ENCODE data around the gene UBE2I.
"Not testable (repeated sequence)": the region's sequence is repeated elsewhere in the genome, so short reads cannot be mapped to it uniquely, and the experiment has no call there.

The UBE2I gene

DNA sequence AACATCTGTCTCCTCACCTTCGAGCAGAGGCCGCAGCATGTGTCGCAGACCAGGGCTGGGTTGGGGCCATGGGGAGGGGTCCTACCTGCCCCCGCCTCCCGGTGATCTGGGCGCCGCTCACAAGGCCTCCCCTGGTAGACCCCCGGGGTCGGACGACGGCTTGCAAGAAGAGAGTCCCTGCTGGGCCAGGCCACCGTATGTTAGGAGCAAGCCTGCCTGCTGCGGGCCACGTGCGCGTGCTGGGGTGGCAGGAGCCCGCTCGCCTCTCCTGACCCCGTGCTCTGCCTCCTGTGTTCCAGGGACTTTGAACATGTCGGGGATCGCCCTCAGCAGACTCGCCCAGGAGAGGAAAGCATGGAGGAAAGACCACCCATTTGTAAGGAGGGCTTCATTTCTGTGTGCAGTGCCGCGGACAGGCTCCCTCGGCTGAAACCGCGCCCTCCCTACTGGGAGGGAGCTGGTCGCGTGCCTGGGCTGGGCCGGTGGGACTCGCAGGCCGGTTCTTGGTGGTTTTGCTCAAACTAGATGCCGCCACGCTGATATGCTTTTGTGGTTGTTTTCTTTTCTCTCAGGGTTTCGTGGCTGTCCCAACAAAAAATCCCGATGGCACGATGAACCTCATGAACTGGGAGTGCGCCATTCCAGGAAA lies 4.4 kb downstream of the UBE2I start:
- DNase-seq (ENCODE audit: low read depth in 2 of 2) = no peak

DNA sequence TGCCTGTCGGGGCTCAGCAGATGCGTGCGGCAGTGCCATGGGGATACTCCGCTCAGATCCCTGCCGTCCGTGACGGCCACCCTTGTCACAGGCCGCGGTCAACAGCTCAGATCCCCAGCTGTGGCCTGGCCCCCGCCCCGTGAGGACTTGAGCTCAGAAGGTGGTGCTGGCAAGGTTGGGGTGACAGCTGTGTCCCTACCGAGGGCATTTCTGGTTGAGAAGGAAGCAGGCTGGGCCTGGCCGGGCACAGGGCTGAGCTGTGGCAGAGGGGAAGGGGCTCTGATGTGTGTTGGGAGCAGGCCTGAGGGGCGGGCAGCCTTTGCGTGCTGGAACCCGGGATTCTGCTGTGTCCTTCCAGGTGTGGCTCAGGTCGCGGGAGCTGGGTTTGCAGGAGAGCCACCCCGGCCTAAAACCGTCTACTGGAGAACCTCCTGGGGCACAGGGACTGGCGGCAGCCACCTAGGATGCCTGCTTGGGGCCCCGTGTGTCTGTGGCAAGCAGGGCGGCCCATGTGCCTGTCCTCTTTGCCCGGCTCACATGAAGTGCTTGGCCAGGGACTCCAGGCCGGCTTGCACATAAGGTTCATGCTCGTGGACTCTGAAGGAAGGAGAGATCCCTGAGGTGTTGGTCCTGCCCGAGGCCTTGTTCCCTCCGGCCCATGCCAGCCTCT lies 5.1 kb downstream of the UBE2I start:
- DNase-seq (ENCODE audit: low read depth in 2 of 2) = no peak

DNA sequence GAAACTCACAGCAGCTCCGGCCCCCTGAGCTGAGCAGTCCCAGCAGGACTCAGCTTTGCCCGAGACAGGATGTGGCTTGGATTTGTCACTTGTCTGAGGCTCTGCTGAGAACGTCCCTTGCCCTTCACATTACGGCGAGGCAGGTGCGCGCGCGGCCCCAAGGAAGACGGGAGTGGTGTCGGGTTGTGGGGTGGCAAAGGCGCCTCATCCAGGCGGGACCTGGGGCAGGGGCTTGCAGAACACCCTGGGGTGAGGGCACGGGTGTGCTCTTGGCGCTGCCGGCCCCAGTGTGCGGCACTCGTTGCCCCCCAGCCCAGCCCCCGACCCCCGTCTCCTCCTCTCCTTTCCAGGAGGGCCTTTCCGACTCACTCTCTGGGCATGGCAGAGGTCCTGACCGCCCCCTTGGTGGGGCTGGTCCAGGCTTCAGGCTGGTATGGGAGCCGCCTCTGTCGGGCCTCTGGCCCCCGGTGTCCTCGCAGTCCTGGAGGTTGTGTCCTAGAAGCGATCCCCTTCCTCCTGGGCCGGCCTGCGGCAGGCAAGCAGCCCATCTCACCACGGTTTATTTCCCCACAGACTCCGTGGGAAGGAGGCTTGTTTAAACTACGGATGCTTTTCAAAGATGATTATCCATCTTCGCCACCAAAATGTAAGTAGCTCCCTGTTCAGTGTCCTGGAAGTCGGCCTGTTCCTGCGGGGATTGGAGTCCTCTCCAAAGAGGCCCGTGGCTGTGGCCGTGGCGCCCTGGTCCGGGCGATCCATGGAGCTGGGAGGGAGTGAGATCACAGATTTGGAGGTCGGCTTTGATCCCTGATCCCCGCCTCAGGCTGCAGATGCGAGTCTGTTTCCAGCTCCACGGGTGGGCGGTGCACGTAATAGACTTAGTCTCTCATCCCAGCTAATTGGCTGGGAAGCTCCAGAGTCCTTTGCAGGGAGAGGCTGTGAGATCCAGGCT lies 5.9 kb downstream of the UBE2I start:
- DNase-seq (ENCODE audit: low read depth in 2 of 2) = no peak

DNA sequence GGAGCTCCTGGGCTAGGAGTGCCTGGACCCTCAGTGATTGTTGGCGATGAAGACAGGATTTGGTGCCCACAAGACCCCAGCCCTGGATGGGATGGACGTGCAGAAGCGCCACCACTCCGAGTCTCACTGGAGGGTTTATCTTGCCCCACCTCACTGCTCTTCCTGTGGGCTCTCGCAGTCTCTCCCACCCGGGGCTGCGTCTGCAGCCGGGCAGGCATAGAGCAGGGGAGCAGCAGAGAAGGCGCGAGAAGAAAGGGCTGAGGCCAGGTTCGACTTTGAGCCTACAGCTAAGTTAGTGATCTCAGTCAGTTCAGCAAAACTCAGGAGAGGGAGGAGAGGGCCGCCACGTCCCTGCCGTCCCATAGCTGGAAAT lies 6.6 kb downstream of the UBE2I start:
- no peak for DNase-seq (ENCODE audit: low read depth in 2 of 2)

- DNase-seq (ENCODE audit: low read depth in 2 of 2) = no peak
These were observed 8.2 kb downstream of the UBE2I start for GRCh38 chr16:1317479-1318267.

- DNase-seq (ENCODE audit: low read depth in 2 of 2) = no peak
These were observed 8.8 kb downstream of the UBE2I start for GRCh38 chr16:1318268-1318545.

- no peak for DNase-seq (ENCODE audit: low read depth in 2 of 2)
These were observed 9.6 kb downstream of the UBE2I start for GRCh38 chr16:1319041-1319440.

GRCh38 chr16:1320097-1320496 lies 10.7 kb downstream of the UBE2I start:
- DNase-seq (ENCODE audit: low read depth in 2 of 2) = no peak

DNA sequence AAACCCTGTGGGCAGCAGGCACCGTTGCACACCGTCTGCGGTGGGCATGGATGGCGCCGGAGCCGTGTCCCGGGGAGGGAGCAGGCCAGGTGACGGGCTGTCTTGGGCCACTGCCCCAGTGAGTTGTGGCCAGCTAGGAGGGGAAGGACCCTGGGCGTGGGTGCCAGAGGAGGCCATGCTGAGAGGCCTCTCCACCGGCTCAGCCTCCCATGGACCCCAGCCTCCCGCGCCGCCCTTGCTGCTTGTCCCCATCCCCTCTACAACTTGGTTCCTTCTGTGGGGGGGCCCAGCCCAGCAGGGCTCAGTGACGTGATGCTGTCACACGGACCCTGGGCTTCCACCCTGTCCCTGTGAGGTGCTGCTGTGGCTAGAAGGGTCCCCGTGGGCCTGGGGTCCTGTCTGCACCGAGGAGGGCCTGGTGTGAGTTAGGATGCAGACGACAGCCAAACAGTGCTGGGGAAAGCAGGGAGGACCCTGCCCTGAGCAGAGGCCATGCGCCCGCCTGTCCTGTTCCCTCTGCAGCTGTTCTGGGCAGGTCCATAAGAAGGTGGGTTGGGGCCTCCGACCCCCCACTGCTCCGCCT lies 11.3 kb downstream of the UBE2I start:
- DNase-seq (ENCODE audit: low read depth in 2 of 2) = no peak

DNA sequence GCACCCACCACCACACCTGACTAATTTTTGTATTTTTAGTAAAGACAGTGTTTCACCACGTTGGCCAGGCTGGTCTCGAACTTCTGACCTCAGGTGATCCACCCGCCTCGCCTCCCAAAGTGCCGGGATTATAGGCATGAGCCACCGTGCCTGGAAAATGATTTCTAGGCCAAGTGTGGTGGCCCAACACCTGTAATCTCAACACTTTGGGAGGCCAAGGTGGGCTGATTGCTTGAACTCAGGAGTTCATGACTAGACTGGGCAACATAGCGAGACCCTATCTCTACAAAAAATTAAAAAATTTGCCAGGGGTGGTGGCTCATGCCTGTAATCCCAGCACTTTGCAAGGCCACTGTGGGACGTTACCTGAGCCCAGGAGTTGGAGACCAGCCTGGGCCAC lies 13.0 kb downstream of the UBE2I start:
- DNase-seq (ENCODE audit: low read depth in 2 of 2) = no peak

GRCh38 chr16:1323296-1324239 lies 14.1 kb downstream of the UBE2I start:
- no peak for DNase-seq (ENCODE audit: low read depth in 2 of 2)

DNA sequence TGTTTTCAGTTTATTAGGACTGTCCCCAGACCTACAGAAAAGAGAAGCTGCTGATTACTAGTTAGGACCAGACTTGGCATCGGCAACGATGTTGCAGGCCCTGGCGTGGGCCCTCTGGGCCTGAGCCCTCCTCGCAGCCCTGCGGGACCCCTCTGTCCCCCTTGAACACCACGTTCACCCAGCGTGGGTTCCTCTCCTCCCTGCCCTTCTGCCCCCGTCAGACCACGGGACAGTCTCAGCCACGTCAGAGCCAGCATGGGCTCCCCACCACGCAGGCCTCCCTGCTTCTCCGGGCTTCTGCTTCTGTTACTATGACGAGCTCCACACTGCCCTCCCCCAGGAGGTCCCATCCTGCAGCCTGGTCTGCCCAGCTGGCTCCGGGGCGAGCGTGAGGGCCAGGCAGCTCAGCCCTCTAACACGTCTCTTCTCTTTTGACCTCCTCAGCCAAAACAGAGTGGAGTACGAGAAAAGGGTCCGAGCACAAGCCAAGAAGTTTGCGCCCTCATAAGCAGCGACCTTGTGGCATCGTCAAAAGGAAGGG lies 14.9 kb downstream of the UBE2I start:
- DNase-seq (ENCODE audit: low read depth in 2 of 2) = no peak

GRCh38 chr16:1325261-1325660 lies 15.8 kb downstream of the UBE2I start:
- no peak for DNase-seq (ENCODE audit: low read depth in 2 of 2)

GRCh38 chr16:1325673-1326371 lies 16.4 kb downstream of the UBE2I start:
- no peak for DNase-seq (ENCODE audit: low read depth in 2 of 2)

DNA sequence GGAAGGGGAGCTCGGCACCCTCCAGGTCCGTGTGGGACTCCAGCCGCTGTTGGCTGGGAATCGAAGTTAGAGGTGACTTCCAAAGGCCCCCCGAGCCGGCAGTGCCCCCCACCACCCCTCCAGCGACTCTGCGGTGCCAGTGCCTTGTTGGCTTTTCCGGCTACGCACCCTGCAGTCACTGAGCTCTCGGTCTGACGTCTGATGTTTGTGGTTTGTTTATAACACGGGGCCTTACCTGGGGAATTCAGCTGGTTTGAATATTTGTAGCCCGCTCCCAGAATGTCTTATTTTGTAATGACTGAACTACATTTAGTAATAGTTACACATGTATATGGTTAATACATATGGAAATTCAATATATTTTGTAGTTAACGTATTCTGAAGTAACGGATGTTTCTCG lies 17.0 kb downstream of the UBE2I start:
- no peak for DNase-seq (ENCODE audit: low read depth in 2 of 2)

- no peak for DNase-seq (ENCODE audit: low read depth in 2 of 2)
These were observed 17.6 kb downstream of the UBE2I start for GRCh38 chr16:1326946-1327618.

- DNase-seq (ENCODE audit: low read depth in 2 of 2) = no peak
These were observed 18.1 kb downstream of the UBE2I start for GRCh38 chr16:1327619-1327947.

DNA sequence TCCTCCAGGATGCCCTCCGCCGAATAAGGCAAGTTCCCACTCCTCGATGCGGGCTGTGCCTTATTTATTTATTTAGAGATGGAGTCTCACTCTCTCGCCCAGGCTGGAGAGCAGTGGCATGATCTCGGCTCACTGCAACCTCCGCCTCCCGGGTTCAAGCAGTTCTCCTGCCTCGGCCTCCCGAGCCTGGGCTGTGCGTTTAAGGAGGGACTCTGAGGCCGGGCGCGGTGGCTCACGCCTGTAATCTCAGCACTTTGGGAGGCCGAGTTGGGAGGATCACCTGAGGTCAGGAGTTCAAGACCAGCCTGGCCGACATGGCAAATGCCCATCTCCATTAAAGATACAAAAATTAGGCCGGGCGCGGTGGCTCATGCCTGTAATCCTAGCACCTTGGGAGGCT lies 18.7 kb downstream of the UBE2I start:
- DNase-seq (ENCODE audit: low read depth in 2 of 2) = not testable (repeated sequence)

DNA sequence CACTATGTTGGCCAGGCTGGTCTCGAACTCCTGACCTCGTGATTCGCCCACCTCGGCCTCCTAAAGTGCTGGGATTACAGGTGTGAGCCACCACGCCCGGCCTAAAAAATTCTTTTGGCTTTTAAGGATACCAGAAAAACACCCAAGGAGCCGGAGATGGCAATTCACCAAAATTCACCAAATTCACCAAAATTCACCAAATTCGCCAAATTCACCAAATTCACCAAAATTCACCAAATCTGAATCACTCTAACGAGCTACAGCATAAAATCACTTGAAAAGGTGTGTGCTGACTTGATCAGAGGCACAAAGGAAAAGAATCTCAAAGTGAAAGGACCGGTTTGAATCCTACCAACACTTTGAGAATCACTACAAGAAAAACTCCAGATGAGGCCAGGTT lies 19.5 kb downstream of the UBE2I start:
- DNase-seq (ENCODE audit: low read depth in 2 of 2) = not testable (repeated sequence)

Data from activated CD4-positive, alpha-beta T cell treated with anti-CD3 and anti-CD28 coated beads for 24 hours (primary cell).